Skeletal muscle satellite cell (primary cell): ENCODE measurements around the gene SEPTIN6.
"Not testable (repeated sequence)": the region's sequence is repeated elsewhere in the genome, so short reads cannot be mapped to it uniquely, and the experiment has no call there.

ENCODE experiments used
- H3K27me3 ChIP-seq: 2 replicates; pipeline ENCODE4 v1.7.0; 2013; ENCODE audit warnings: low read length; ENCODE audit not compliant: control insufficient read depth, insufficient read depth
- H3K36me3 ChIP-seq: 2 replicates; pipeline ENCODE4 v1.7.0; 2013; ENCODE audit warnings: mild to moderate bottlenecking, control low read depth, low read length; ENCODE audit not compliant: insufficient read depth
- H3K4me1 ChIP-seq: 2 replicates; pipeline ENCODE4 v1.7.0; 2013; ENCODE audit warnings: low read length; ENCODE audit not compliant: control insufficient read depth, insufficient read depth
- H3K4me2 ChIP-seq: 2 replicates; pipeline ENCODE4 v1.7.0; 2013; ENCODE audit warnings: mild to moderate bottlenecking, low read length
- H3K4me3 ChIP-seq: 2 replicates; pipeline ENCODE4 v1.7.0; 2013; ENCODE audit warnings: low read length
- H3K9ac ChIP-seq: 2 replicates; pipeline ENCODE4 v1.7.0; 2013; ENCODE audit warnings: mild to moderate bottlenecking, low read depth, low read length, moderate library complexity
- H3K9me3 ChIP-seq: replicated peaks from 2 replicates; pipeline ENCODE4 v1.7.0; 2013; ENCODE audit warnings: mild to moderate bottlenecking, control low read depth, low read length

Gene SEPTIN6

GRCh38 chrX:119687661-119688413, 5.1 kb downstream of the SEPTIN6 start:
- H3K9ac ChIP-seq, result no peak overlapping the region
- no peaks in the 10 kb centered on the region for H3K36me3 ChIP-seq
- no peak overlapping the region for H3K4me3 ChIP-seq
- H3K9me3 ChIP-seq, result no peaks in the 10 kb centered on the region
- H3K4me2 ChIP-seq, result no peak overlapping the region
- no peaks in the 10 kb centered on the region for H3K4me1 ChIP-seq
- H3K27me3 ChIP-seq, result no peaks in the 10 kb centered on the region

- no peaks in the 10 kb centered on the region for H3K27me3 ChIP-seq
- no peak overlapping the region for H3K4me3 ChIP-seq
- no peaks in the 10 kb centered on the region for H3K9me3 ChIP-seq
- no peaks in the 10 kb centered on the region for H3K36me3 ChIP-seq
- no peak overlapping the region for H3K9ac ChIP-seq
- no peaks in the 10 kb centered on the region for H3K4me1 ChIP-seq
- H3K4me2 ChIP-seq, result no peak overlapping the region
Measured at GRCh38 chrX:119686087-119686691, 6.8 kb downstream of the SEPTIN6 start.

- no peak overlapping the region for H3K9ac ChIP-seq
- no peak overlapping the region for H3K4me3 ChIP-seq
Measured at GRCh38 chrX:119685225-119686066, 7.5 kb downstream of the SEPTIN6 start.

GRCh38 chrX:119684916-119685224, 8.1 kb downstream of the SEPTIN6 start:
- Histone ChIP-seq H3K4me2 (no peak overlapping the region), H3K36me3 (no peaks in the 10 kb centered on the region)

More at GRCh38 chrX:119685225-119686066, 7.5 kb downstream of the SEPTIN6 start:
- Histone ChIP-seq H3K27me3 (no peaks in the 10 kb centered on the region), H3K9me3 (no peaks in the 10 kb centered on the region), H3K4me1 (no peaks in the 10 kb centered on the region), H3K36me3 (no peaks in the 10 kb centered on the region), H3K4me2 (no peak overlapping the region)

GRCh38 chrX:119684312-119684711, 8.7 kb downstream of the SEPTIN6 start:
- not testable (repeated sequence) for H3K27me3 ChIP-seq, H3K36me3 ChIP-seq, H3K4me1 ChIP-seq, H3K4me2 ChIP-seq, H3K4me3 ChIP-seq, H3K9me3 ChIP-seq, H3K9ac ChIP-seq

More at GRCh38 chrX:119684916-119685224, 8.1 kb downstream of the SEPTIN6 start:
- H3K9ac ChIP-seq, result no peak overlapping the region
- no peaks in the 10 kb centered on the region for H3K27me3 ChIP-seq
- no peak overlapping the region for H3K4me3 ChIP-seq
- no peaks in the 10 kb centered on the region for H3K9me3 ChIP-seq
- H3K4me1 ChIP-seq, result no peaks in the 10 kb centered on the region

- Histone ChIP-seq H3K9ac (no peak overlapping the region), H3K9me3 (no peaks in the 10 kb centered on the region), H3K27me3 (no peaks in the 10 kb centered on the region), H3K4me2 (no peak overlapping the region), H3K4me3 (no peak overlapping the region), H3K36me3 (no peaks in the 10 kb centered on the region), H3K4me1 (no peaks in the 10 kb centered on the region)
Measured at GRCh38 chrX:119682019-119682989, 10.7 kb downstream of the SEPTIN6 start.

GRCh38 chrX:119677654-119677981, 15.3 kb downstream of the SEPTIN6 start:
- Histone ChIP-seq H3K4me3 (no peak overlapping the region), H3K36me3 (no peaks in the 10 kb centered on the region), H3K4me2 (no peak overlapping the region), H3K9me3 (no peaks in the 10 kb centered on the region), H3K9ac (no peak overlapping the region), H3K27me3 (no peaks in the 10 kb centered on the region), H3K4me1 (peaks cover 10% of the 10 kb centered on the region)

- H3K9ac ChIP-seq, result no peak overlapping the region
- no peaks in the 10 kb centered on the region for H3K9me3 ChIP-seq
- H3K36me3 ChIP-seq, result no peaks in the 10 kb centered on the region
- H3K4me2 ChIP-seq, result no peak overlapping the region
- H3K27me3 ChIP-seq, result no peaks in the 10 kb centered on the region
- H3K4me1 ChIP-seq, result peaks cover 10% of the 10 kb centered on the region
- no peak overlapping the region for H3K4me3 ChIP-seq
Measured at GRCh38 chrX:119676949-119677653, 15.9 kb downstream of the SEPTIN6 start.

- H3K9me3 ChIP-seq, result no peaks in the 10 kb centered on the region
- no peaks in the 10 kb centered on the region for H3K36me3 ChIP-seq
- no peaks in the 10 kb centered on the region for H3K27me3 ChIP-seq
- H3K9ac ChIP-seq, result no peak overlapping the region
- no peak overlapping the region for H3K4me3 ChIP-seq
- peaks cover 10% of the 10 kb centered on the region for H3K4me1 ChIP-seq
- no peak overlapping the region for H3K4me2 ChIP-seq
Measured at GRCh38 chrX:119673336-119673735, 19.6 kb downstream of the SEPTIN6 start.

- Histone ChIP-seq H3K4me2 (no peak overlapping the region), H3K27me3 (no peaks in the 10 kb centered on the region), H3K9ac (no peak overlapping the region), H3K4me3 (no peak overlapping the region), H3K4me1 (peaks cover 12% of the 10 kb centered on the region), H3K36me3 (no peaks in the 10 kb centered on the region), H3K9me3 (no peaks in the 10 kb centered on the region)
Measured at GRCh38 chrX:119672426-119672825, 20.5 kb downstream of the SEPTIN6 start.
